Endothelial cell (in vitro differentiated cells): ENCODE data around the gene FGF11. TPM values are rescaled to one million over a fixed set of nuclear protein-coding genes. Genes with fewer than 3 reads are reported as not detected.
A peak's percentile ranks its signal among the peaks of the same experiment; 100 is the strongest.

Experiments
- DNase-seq: peaks from one replicate; pipeline ENCODE4 v3.0.0; 2021; ENCODE audit warnings: low spot score
- H3K27ac Mint-ChIP-seq: one replicate; pipeline ENCODE4 v1.8.0; 2021; ENCODE audit warnings: mixed read lengths, inconsistent platforms; ENCODE audit not compliant: unreplicated experiment
- H3K27me3 Mint-ChIP-seq: one replicate; pipeline ENCODE4 v1.8.0; 2021; ENCODE audit warnings: mild to moderate bottlenecking, moderate library complexity, mixed read lengths, inconsistent platforms; ENCODE audit not compliant: unreplicated experiment
- H3K36me3 Mint-ChIP-seq: one replicate; pipeline ENCODE4 v1.8.0; 2021; ENCODE audit warnings: mild to moderate bottlenecking, low read depth, mixed read lengths, inconsistent platforms; ENCODE audit not compliant: unreplicated experiment
- H3K4me1 Mint-ChIP-seq: one replicate; pipeline ENCODE4 v1.8.0; 2021; ENCODE audit warnings: mild to moderate bottlenecking, mixed read lengths, inconsistent platforms; ENCODE audit not compliant: unreplicated experiment
- H3K4me3 Mint-ChIP-seq: one replicate; pipeline ENCODE4 v1.8.0; 2021; ENCODE audit warnings: mild to moderate bottlenecking, mixed read lengths, inconsistent platforms; ENCODE audit not compliant: unreplicated experiment
- H3K9me3 Mint-ChIP-seq: one replicate; pipeline ENCODE4 v1.8.0; 2021; ENCODE audit warnings: mixed read lengths, inconsistent platforms; ENCODE audit not compliant: unreplicated experiment
- CTCF ChIP-seq: fragments of 200-600 bp; sonication (generic); IDR thresholded peaks from one replicate; pipeline ENCODE4 v1.5.0; 2021; ENCODE audit warnings: antibody characterized with exemption; ENCODE audit not compliant: unreplicated experiment
- total RNA-seq: library from RNA; stranded (reverse); fragmentation: NEBNext Ultra II Directional; extraction: Animal tissue kit (Norgen Biotek cat#: 25700); gene quantifications from one replicate; pipeline ENCODE4 v1.2.1, GENCODE V29; 2021; ENCODE audit not compliant: unreplicated experiment

The FGF11 gene
- total RNA-seq, 1 donor from 2014 or later, result 19.7 TPM

GRCh38 chr17:7440113-7440833 lies 961 bp downstream of the FGF11 start:
- peaks cover 36% of the 10 kb centered on the region for H3K4me1 Mint-ChIP-seq
- TF ChIP-seq CTCF, result no peak
- H3K27me3 Mint-ChIP-seq, result peaks cover 29% of the 10 kb centered on the region
- DNase-seq, result no peak
- peak overlapping the region; percentile 92 for H3K4me3 Mint-ChIP-seq
- no peaks in the 10 kb centered on the region for H3K36me3 Mint-ChIP-seq
- H3K27ac Mint-ChIP-seq, result peak overlapping the region; percentile 72
- H3K9me3 Mint-ChIP-seq, result no peaks in the 10 kb centered on the region

- peak; percentile 39 for DNase-seq
- H3K36me3 Mint-ChIP-seq, result no peaks in the 10 kb centered on the region
- H3K4me3 Mint-ChIP-seq, result peak overlapping the region; percentile 92
- H3K27ac Mint-ChIP-seq, result no peak overlapping the region
- peaks cover 38% of the 10 kb centered on the region for H3K4me1 Mint-ChIP-seq
- TF ChIP-seq CTCF, result no peak
- H3K27me3 Mint-ChIP-seq, result peaks cover 29% of the 10 kb centered on the region
- H3K9me3 Mint-ChIP-seq, result no peaks in the 10 kb centered on the region
Observed at GRCh38 chr17:7440834-7441195, 1.5 kb downstream of the FGF11 start.

GRCh38 chr17:7441266-7441665 lies 2.0 kb downstream of the FGF11 start:
- H3K4me3 Mint-ChIP-seq, result peak overlapping the region; percentile 92
- peaks cover 28% of the 10 kb centered on the region for H3K27me3 Mint-ChIP-seq
- peaks cover 39% of the 10 kb centered on the region for H3K4me1 Mint-ChIP-seq
- H3K9me3 Mint-ChIP-seq, result no peaks in the 10 kb centered on the region
- TF ChIP-seq CTCF, result no peak
- H3K36me3 Mint-ChIP-seq, result no peaks in the 10 kb centered on the region
- H3K27ac Mint-ChIP-seq, result no peak overlapping the region
- no peak for DNase-seq

GRCh38 chr17:7442142-7442541 lies 2.8 kb downstream of the FGF11 start:
- H3K36me3 Mint-ChIP-seq, result no peaks in the 10 kb centered on the region
- H3K4me1 Mint-ChIP-seq, result peaks cover 42% of the 10 kb centered on the region
- peaks cover 31% of the 10 kb centered on the region for H3K27me3 Mint-ChIP-seq
- TF ChIP-seq CTCF, result no peak
- no peaks in the 10 kb centered on the region for H3K9me3 Mint-ChIP-seq
- H3K27ac Mint-ChIP-seq, result no peak overlapping the region
- H3K4me3 Mint-ChIP-seq, result peak overlapping the region; percentile 92
- no peak for DNase-seq
